Spinal cord (tissue), 10 donors: ENCODE data around the gene SCAF1. TPM values are rescaled to one million over a fixed set of nuclear protein-coding genes. Genes with fewer than 3 reads are reported as not detected.
A peak's percentile ranks its signal among the peaks of the same experiment; 100 is the strongest.

ENCODE experiments used
- DNase-seq, 6 donors: peaks; one replicate each; pipeline versions ENCODE4 v3.0.0 to v3.0.0-alpha.2; 2013 to 2015; ENCODE audit warnings: low spot score in 6 of 6, low read depth in 4 of 6
- H3K27ac ChIP-seq: one replicate; pipeline ENCODE4 v1.5.1; 2013; ENCODE audit warnings: low read depth, low read length, control low read depth
- H3K27me3 ChIP-seq: one replicate; pipeline ENCODE4 v1.6.1; 2013; ENCODE audit warnings: low read length; ENCODE audit not compliant: control insufficient read depth, insufficient read depth
- H3K36me3 ChIP-seq: one replicate; pipeline ENCODE4 v1.6.1; 2013; ENCODE audit warnings: low read length; ENCODE audit not compliant: control insufficient read depth, insufficient read depth
- H3K4me1 ChIP-seq: one replicate; pipeline ENCODE4 v1.6.1; 2013; ENCODE audit warnings: low read length; ENCODE audit not compliant: control insufficient read depth, insufficient read depth
- H3K4me3 ChIP-seq: one replicate; pipeline ENCODE4 v1.5.1; 2013; ENCODE audit warnings: low read depth, low read length, control low read depth
- H3K9me3 ChIP-seq: one replicate; pipeline ENCODE4 v1.6.1; 2013; ENCODE audit warnings: low read length; ENCODE audit not compliant: control insufficient read depth, insufficient read depth
- WGBS: methylation state at CpG from one replicate; pipeline ENCODE4 v1.1.5; 2013; ENCODE audit warnings: missing lambda C conversion rate; ENCODE audit not compliant: insufficient coverage; 5-methylcytosine and 5-hydroxymethylcytosine counted together
- long read RNA-seq, 4 donors: transcript quantifications; one replicate each; lab custom pipeline, GENCODE V29; 2026
- polyA plus RNA-seq, 2 donors: library from polyadenylated mRNA; unstranded; fragments of 120-200 nt; gene quantifications; one replicate each; pipeline ENCODE4 v1.2.1, GENCODE V29; 2013; ENCODE audit not compliant: insufficient read length in 2 of 2
- total RNA-seq, 2 donors: library from RNA; depleted of rRNA in 1 of 2; stranded (reverse); fragments of 120-200 nt in 1 of 2; fragments of >200 nt in 1 of 2; gene quantifications; one replicate each; pipeline versions ENCODE4 v1.2.3 to v1.2.4, GENCODE V29; 2013 to 2014
- donor health status: healthy.

The SCAF1 gene, protein sequence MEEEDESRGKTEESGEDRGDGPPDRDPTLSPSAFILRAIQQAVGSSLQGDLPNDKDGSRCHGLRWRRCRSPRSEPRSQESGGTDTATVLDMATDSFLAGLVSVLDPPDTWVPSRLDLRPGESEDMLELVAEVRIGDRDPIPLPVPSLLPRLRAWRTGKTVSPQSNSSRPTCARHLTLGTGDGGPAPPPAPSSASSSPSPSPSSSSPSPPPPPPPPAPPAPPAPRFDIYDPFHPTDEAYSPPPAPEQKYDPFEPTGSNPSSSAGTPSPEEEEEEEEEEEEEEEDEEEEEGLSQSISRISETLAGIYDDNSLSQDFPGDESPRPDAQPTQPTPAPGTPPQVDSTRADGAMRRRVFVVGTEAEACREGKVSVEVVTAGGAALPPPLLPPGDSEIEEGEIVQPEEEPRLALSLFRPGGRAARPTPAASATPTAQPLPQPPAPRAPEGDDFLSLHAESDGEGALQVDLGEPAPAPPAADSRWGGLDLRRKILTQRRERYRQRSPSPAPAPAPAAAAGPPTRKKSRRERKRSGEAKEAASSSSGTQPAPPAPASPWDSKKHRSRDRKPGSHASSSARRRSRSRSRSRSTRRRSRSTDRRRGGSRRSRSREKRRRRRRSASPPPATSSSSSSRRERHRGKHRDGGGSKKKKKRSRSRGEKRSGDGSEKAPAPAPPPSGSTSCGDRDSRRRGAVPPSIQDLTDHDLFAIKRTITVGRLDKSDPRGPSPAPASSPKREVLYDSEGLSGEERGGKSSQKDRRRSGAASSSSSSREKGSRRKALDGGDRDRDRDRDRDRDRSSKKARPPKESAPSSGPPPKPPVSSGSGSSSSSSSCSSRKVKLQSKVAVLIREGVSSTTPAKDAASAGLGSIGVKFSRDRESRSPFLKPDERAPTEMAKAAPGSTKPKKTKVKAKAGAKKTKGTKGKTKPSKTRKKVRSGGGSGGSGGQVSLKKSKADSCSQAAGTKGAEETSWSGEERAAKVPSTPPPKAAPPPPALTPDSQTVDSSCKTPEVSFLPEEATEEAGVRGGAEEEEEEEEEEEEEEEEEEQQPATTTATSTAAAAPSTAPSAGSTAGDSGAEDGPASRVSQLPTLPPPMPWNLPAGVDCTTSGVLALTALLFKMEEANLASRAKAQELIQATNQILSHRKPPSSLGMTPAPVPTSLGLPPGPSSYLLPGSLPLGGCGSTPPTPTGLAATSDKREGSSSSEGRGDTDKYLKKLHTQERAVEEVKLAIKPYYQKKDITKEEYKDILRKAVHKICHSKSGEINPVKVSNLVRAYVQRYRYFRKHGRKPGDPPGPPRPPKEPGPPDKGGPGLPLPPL
- total RNA-seq, result 10 to 100 TPM; 11.8 to 12.2 TPM
- polyA plus RNA-seq, result 10 to 100 TPM; 66.3 to 70.8 TPM
- long read RNA-seq, donor 1, full-length matches to known transcripts, result 6 of 28 reads
- long read RNA-seq, donor 1, partial matches to known transcripts, result 22 of 28 reads
- long read RNA-seq, donor 1, other reads (novel, unspliced or antisense), result 0 of 28 reads
- long read RNA-seq, donor 2, partial matches to known transcripts, result 13 of 13 reads
- long read RNA-seq, donor 2, other reads (novel, unspliced or antisense), result 0 of 13 reads
- long read RNA-seq, donor 3, partial matches to known transcripts, result 34 of 34 reads
- long read RNA-seq, donor 3, other reads (novel, unspliced or antisense), result 0 of 34 reads
- long read RNA-seq, donor 4, full-length matches to known transcripts, result 1 of 14 reads
- long read RNA-seq, donor 4, partial matches to known transcripts, result 13 of 14 reads
- long read RNA-seq, donor 4, other reads (novel, unspliced or antisense), result 0 of 14 reads

DNA sequence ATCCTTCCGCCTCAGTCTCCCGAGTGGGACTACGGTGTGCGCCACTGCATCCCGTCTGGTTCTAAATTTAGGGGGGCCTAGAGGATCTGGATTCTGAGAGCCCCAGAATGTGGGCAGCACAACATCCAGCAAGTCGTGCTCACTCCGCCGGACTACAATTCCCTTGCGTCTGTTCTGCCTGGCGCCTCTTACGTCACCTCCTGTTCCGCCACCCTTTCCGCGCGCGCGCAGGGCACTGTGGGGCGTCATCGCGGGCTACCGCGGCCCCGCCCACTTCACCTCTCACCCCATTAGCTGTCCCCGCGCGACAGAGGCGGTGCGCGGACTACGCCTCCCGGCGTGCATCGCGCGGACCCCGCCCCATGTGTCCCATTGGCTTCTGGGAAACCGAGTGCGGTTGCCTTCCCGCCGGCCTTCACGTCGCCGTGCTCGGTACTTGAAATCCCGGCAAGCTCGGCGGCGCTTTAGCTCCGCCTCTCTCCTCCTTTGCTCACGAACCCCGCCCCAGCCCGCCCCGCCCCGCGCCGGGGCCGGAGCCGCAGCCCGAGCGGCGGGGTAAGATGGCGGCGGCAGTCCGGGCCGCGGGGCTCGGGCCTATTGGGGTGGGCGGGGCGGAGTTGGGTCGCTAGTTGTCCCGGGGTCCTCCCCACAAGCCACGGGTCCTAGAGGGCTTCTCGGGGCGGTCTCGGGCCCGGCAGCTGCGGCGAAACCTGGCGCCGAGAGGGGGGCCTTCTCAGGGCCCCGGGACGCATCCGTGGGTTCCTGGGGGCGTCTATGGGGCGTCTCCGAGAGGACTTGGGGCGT lies at the start of gene SCAF1:
SCAF1 (plus strand) TSS at position 522 of the 804 bp plus-strand sequence. CDS start 2,818 bp downstream, outside the sequence.
- peak within 1 kb of the TSS; percentile 99 for H3K4me3 ChIP-seq
- peaks cover 24% of the 10 kb centered on the region for H3K36me3 ChIP-seq
- DNase-seq, result peak; percentile 93 to 100 (median 98)
- under 1% methylated on average over 87 of the region's 87 CpGs for WGBS
- peaks cover 2% of the 10 kb centered on the region for H3K27me3 ChIP-seq
- peaks cover 48% of the 10 kb centered on the region for H3K4me1 ChIP-seq
- H3K27ac ChIP-seq, result peak within 1 kb of the TSS; percentile 100
- H3K9me3 ChIP-seq, result no peaks in the 10 kb centered on the region

DNA sequence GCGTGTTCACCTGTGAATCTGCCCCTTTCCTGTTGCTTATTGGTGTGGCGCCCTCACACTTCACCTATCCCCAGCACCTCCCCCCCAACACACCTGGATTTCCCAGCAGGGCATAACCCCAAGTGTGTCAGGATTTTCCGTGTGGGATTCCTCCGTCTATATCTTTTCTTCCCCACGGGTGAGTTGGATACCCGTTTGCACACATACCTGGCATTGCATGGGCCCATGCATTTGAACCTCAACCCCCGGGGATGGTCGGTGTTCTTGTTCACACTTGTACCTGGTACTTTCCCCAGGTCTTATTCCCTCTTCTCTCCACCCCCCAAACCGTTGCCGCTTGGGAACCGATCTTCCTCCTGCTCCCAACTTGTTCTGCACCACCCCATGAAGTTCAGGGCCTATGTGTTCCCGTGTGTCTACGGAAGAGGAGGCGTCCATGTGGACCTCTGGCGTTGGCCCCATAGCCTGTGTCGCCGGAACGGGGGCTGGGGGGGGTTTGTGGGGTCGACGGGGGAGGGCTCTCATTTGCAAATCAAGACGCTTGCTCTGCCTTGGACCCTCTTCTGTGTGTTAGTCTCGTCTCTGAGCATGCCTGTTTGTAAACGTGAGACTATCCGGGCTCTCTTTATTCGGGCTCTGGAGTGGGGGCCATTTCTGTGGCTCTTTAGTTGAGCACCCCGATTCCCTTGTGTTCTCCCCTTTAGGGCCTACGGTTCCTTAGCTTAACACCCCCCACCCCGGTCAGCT lies 49.4 kb upstream of the SCAF1 start:
- peak in 2 of 6 donors; percentile 6 to 34 for DNase-seq
- WGBS, result 0% methylated on average over 16 of the region's 28 CpGs
- Histone ChIP-seq H3K4me1 (peaks cover 33% of the 10 kb centered on the region), H3K27me3 (no peaks in the 10 kb centered on the region), H3K4me3 (peak overlapping the region; percentile 84), H3K36me3 (peaks cover 44% of the 10 kb centered on the region), H3K9me3 (no peaks in the 10 kb centered on the region), H3K27ac (peak overlapping the region; percentile 41)

DNA sequence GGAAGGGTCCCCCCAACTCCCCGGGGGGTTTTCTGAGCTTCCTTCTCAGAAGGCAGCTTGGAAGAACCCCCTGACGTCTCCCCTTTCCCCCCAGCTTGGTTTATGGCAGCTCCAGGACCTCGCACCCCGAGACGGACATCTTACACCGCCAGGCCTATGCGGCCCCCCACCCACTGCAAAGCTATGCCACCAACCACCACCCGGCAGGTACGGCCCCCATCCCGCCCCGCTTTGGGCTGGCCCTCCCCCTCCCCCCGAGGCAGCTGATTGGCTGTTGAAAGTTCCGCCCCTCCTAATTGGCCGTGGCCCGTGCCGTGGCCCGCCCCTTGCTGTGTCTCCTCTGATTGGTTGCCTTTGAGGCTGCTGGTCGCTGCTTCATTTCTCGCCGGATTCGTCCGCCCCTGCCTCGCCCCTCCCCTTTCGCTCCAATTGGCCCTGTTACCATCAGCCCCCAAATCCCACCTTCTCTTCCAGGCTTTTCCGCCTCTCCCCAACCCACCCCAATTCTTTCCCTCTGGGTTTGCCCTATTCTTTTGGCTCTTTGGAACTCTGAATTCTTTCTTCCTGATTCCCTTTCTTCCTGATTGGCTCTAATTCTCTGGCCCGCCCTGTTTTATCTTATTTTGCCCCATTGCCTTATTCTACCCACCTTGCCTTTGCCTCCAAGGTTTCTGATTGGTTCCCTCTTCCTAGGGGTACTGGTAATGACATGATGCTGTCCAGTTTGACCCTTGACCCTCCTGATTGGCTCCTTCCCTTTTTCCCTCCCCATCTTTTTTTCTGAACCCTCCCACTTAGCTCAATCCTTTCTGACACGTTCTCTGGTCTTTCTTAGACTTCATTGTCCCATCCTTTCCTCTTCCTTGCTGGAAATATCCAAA lies 48.5 kb upstream of the SCAF1 start:
- Histone ChIP-seq H3K36me3 (peaks cover 52% of the 10 kb centered on the region), H3K27me3 (no peaks in the 10 kb centered on the region), H3K27ac (peak overlapping the region; percentile 41), H3K4me1 (peaks cover 33% of the 10 kb centered on the region), H3K9me3 (no peaks in the 10 kb centered on the region), H3K4me3 (peak overlapping the region; percentile 84)
- 2% methylated on average over 23 of the region's 27 CpGs for WGBS
- DNase-seq, result peak in 5 of 6 donors; percentile 77 to 98 (median 90)

DNA sequence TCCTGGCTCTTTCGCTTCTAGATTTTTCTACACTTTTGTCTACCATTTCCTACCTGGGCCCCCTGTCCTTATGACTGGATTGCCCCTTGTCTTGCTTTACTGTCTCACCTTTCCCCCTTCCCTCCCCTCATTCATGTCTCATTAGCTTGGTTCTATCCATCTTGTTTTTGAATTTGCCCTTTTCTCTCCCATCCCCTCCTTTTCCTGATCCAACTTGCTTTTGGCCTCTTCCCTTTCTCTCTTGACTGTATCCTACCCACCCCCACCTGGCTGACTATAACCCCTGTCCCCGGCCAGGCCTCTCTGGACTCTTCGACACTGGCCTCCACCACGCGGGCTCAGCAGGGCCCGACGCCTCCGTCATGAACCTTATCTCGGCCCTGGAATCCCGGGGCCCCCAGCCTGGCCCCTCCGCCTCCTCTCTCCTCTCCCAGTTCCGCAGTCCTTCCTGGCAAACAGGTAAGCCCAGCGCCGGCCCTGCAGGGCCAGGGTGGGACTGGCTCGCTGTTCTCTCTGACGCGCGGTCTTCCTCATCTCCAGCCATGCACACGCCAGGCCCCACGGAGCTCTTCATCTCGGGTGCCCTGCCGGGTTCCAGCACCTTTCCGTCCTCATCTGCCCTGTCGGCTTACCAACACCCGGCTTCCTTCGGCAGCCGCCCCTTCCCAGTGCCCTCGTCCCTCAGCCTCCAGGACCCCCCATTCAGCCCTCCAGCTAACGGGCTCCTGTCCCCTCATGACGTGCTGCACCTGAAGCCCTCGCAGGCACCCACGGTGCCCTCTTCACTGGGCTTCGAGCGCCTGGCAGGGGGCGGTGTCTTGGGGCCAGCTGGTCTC lies 47.6 kb upstream of the SCAF1 start:
- 95% methylated on average over 35 of the region's 35 CpGs for whole genome bisulfite sequencing
- Histone ChIP-seq H3K9me3 (no peaks in the 10 kb centered on the region), H3K27ac (peak overlapping the region; percentile 3), H3K27me3 (no peaks in the 10 kb centered on the region), H3K4me3 (no peak overlapping the region), H3K36me3 (peaks cover 60% of the 10 kb centered on the region), H3K4me1 (peaks cover 33% of the 10 kb centered on the region)
- DNase-seq, result no peak

DNA sequence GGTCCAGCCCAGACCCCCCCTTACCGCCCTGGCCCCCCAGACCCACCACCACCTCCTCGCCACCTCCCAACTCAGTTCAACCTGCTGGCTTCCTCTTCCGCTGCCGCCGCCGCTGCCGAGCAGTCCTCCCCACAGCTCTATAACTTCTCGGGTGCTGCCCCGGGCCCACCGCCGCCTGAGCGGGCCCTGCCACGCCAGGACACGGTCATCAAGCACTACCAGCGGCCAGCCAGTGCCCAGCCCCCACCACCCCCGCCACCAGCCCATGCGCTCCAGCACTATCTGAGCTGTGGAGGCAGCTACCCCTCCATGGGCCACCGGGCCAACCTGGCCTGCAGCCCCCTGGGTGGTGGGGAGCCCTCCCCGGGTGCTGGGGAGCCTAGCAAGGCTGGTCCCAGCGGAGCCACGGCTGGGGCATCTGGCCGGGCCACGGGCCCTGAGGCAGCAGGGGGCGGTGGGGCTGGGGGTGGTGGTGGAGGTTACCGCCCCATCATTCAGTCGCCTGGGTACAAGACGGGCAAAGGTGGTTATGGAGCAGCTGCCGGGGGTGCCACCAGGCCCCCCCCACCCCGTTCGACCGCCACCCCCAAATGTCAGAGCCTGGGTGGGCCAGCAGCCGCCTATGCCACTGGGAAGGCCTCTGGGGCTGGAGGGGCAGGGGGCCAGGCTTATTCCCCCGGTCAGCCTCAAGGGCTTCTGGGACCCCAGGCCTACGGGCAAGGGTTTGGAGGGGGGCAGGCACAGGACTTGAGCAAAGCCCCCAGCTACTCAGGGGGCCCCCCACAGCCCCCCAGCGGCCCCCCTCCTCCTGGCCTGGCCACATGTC lies 46.8 kb upstream of the SCAF1 start:
- WGBS, result 93% methylated on average over 23 of the region's 35 CpGs
- no peaks in the 10 kb centered on the region for H3K9me3 ChIP-seq
- H3K36me3 ChIP-seq, result peaks cover 69% of the 10 kb centered on the region
- peaks cover 30% of the 10 kb centered on the region for H3K4me1 ChIP-seq
- no peak for DNase-seq
- no peak overlapping the region for H3K27ac ChIP-seq
- no peaks in the 10 kb centered on the region for H3K27me3 ChIP-seq
- no peak overlapping the region for H3K4me3 ChIP-seq

DNA sequence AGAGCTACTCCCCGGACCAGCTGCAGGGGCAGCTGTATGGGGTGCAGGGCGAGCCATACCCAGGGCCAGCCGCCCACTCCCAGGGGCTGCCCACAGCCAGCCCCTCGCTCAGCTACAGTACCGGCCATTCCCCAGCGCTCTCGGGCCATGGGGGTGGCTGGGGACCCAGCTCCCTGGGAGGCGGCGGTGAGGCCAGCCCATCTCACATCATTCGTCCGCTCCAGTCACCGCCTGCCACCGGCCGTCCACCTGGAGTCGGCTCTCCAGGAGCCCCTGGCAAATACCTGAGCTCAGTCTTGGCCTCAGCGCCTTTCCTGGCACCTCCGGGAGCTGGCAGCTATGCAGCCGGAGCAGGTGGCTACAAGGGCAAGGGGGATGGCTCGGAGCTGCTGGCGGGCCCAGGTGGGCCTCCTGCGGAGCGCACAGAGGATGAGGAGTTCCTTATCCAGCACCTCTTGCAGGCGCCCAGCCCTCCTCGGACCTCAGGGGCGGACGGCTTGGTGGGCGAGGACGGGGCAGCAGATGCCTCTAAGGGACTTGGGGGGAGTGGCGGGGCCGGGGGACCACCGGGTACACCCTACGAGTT lies 46.1 kb upstream of the SCAF1 start:
- peaks cover 24% of the 10 kb centered on the region for H3K4me1 ChIP-seq
- no peak overlapping the region for H3K27ac ChIP-seq
- no peak for DNase-seq
- WGBS, result 95% methylated on average over 29 of the region's 32 CpGs
- peaks cover 76% of the 10 kb centered on the region for H3K36me3 ChIP-seq
- H3K4me3 ChIP-seq, result no peak overlapping the region
- H3K9me3 ChIP-seq, result no peaks in the 10 kb centered on the region
- H3K27me3 ChIP-seq, result no peaks in the 10 kb centered on the region
